ENCODE measurements around the gene TP53BP2. TPM values are rescaled to one million over a fixed set of nuclear protein-coding genes. Genes with fewer than 3 reads are reported as not detected.
A peak's percentile ranks its signal among the peaks of the same experiment; 100 is the strongest.
"Not testable (repeated sequence)": the region's sequence is repeated elsewhere in the genome, so short reads cannot be mapped to it uniquely, and the experiment has no call there.

Gene TP53BP2
- total RNA-seq, 4 donors from 2014 or later, result 33.9 to 73.2 (median 52.3) TPM

- 49% methylated on average over 3 of the region's 3 CpGs for WGBS, 2 donors
- Histone ChIP-seq H3K9me3 (peaks cover 0 to 5% (median 0%) of the 10 kb centered on the region in 4 donors), H3K27ac (no peak overlapping the region), H3K4me1 (peaks cover 0 to 9% (median 3%) of the 10 kb centered on the region in 4 donors), H3K4me3 (no peak overlapping the region), H3K27me3 (no peaks in the 10 kb centered on the region), H3K36me3 (peaks cover 0 to 46% (median 0%) of the 10 kb centered on the region in 3 donors)
- no peak for DNase-seq (ENCODE audit: low spot score in 2 of 2)
- TF ChIP-seq, protein P1, sequence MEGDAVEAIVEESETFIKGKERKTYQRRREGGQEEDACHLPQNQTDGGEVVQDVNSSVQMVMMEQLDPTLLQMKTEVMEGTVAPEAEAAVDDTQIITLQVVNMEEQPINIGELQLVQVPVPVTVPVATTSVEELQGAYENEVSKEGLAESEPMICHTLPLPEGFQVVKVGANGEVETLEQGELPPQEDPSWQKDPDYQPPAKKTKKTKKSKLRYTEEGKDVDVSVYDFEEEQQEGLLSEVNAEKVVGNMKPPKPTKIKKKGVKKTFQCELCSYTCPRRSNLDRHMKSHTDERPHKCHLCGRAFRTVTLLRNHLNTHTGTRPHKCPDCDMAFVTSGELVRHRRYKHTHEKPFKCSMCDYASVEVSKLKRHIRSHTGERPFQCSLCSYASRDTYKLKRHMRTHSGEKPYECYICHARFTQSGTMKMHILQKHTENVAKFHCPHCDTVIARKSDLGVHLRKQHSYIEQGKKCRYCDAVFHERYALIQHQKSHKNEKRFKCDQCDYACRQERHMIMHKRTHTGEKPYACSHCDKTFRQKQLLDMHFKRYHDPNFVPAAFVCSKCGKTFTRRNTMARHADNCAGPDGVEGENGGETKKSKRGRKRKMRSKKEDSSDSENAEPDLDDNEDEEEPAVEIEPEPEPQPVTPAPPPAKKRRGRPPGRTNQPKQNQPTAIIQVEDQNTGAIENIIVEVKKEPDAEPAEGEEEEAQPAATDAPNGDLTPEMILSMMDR (IDR thresholded peaks at IDR 0.05), result peak; percentile 36 to 69 (median 51)
- TF ChIP-seq POLR2A (IDR thresholded peaks at IDR 0.05), result no peak
These were observed 34.1 kb downstream of the TP53BP2 start for GRCh38 chr1:223811634-223812101.

- Histone ChIP-seq H3K36me3 (peaks cover 0 to 57% (median 0%) of the 10 kb centered on the region in 3 donors), H3K4me3 (no peak overlapping the region), H3K9me3 (peaks cover 0 to 5% (median 0%) of the 10 kb centered on the region in 4 donors), H3K4me1 (no peaks in the 10 kb centered on the region), H3K27me3 (no peaks in the 10 kb centered on the region), H3K27ac (no peak overlapping the region)
- no peak for DNase-seq (ENCODE audit: low spot score in 2 of 2)
- TF ChIP-seq, protein P1 (IDR thresholded peaks at IDR 0.05), result no peak
- TF ChIP-seq POLR2A (IDR thresholded peaks at IDR 0.05), result no peak
- no peak for TF ChIP-seq EP300 (IDR thresholded peaks at IDR 0.05)
- WGBS, 2 donors, result 72 to 73% methylated on average over 2 of the region's 2 CpGs
These were observed 35.2 kb downstream of the TP53BP2 start for GRCh38 chr1:223810586-223810985.

DNA sequence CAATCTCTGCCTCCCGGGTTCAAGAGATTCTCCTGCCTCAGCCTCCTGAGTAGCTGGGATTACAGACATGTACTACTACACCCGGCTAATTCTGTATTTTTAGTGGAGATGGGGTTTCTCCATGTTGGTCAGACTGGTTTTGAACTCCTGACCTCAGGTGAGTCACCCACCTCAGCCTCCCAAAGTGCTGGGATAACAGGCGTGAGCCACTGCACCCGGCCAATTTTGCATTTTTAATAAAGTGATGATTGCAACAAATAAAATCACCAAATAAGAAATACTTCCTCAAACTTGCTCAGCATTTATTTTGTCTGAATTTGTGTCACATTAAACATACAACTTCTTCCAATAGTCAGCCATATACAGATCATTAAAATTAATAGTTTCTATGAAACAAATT, 35.8 kb downstream of the TP53BP2 start:
- H3K4me3 ChIP-seq; H3K9me3 ChIP-seq; H3K27ac ChIP-seq; DNase-seq (ENCODE audit: low spot score in 2 of 2); H3K27me3 ChIP-seq; H3K4me1 ChIP-seq: not testable (repeated sequence)
- 72 to 88% methylated on average over 4 of the region's 4 CpGs for WGBS, 2 donors
- peaks cover 0 to 64% (median 0%) of the 10 kb centered on the region in 3 donors for H3K36me3 ChIP-seq

GRCh38 chr1:223803211-223803610, 42.5 kb downstream of the TP53BP2 start:
- H3K36me3 ChIP-seq, result peaks cover 4 to 92% (median 15%) of the 10 kb centered on the region in 3 donors
- no peak overlapping the region for H3K4me3 ChIP-seq
- peaks cover 0 to 5% (median 0%) of the 10 kb centered on the region in 4 donors for H3K9me3 ChIP-seq
- 82 to 84% methylated on average over 7 of the region's 7 CpGs for WGBS, 2 donors
- no peaks in the 10 kb centered on the region for H3K27me3 ChIP-seq
- H3K4me1 ChIP-seq, result no peaks in the 10 kb centered on the region
- TF ChIP-seq EP300 (IDR thresholded peaks at IDR 0.05), result no peak
- TF ChIP-seq, protein P1 (IDR thresholded peaks at IDR 0.05), result no peak
- TF ChIP-seq POLR2A (IDR thresholded peaks at IDR 0.05), result no peak
- no peak for DNase-seq (ENCODE audit: low spot score in 2 of 2)
- H3K27ac ChIP-seq, result no peak overlapping the region

DNA sequence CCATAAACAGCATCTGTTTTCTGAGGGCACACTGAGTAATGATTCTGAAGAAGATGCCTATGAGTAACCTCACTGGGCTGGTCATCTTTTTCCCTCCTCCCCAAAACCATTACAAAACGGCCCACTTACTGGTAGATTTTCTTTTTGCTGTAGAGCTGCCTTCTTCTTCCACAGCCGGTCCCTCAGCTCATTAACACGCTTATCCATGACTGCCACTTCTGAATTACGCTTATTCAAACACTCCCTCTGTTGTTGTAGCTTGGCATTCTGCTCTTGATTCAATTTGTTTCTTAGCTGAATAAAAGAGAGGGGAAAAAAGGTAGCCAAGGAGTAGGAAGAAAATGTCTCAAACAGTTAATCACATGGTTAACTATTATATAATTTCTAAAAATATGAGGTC, 43.1 kb downstream of the TP53BP2 start:
- Histone ChIP-seq H3K9me3 (peaks cover 0 to 3% (median 0%) of the 10 kb centered on the region in 4 donors), H3K27me3 (no peaks in the 10 kb centered on the region)
- WGBS, 2 donors, result 68 to 80% methylated on average over 4 of the region's 4 CpGs

More for the DNA sequence above, 43.1 kb downstream of the TP53BP2 start:
- TF ChIP-seq POLR2A (IDR thresholded peaks at IDR 0.05), result no peak
- TF ChIP-seq, protein P1 (IDR thresholded peaks at IDR 0.05), result no peak
- no peak for TF ChIP-seq EP300 (IDR thresholded peaks at IDR 0.05)
- Histone ChIP-seq H3K36me3 (peaks cover 4 to 96% (median 21%) of the 10 kb centered on the region in 3 donors), H3K4me3 (no peak overlapping the region), H3K27ac (no peak overlapping the region), H3K4me1 (no peaks in the 10 kb centered on the region)
- DNase-seq (ENCODE audit: low spot score in 2 of 2), result no peak
